Stimulated activated CD4-positive, alpha-beta T cell treated with anti-CD3 and anti-CD28 coated beads, TNF-alpha, amount 100 ng/mL, for 48 hours (primary cell): ENCODE results near the gene DNAJC18.
A peak's percentile ranks its signal among the peaks of the same experiment; 100 is the strongest.
"Not testable (repeated sequence)": the region's sequence is repeated elsewhere in the genome, so short reads cannot be mapped to it uniquely, and the experiment has no call there.

ENCODE experiments used
- DNase-seq, 3 donors: peaks; one replicate each; pipeline ENCODE4 v3.0.0-alpha.2; 2020; ENCODE audit warnings: low read depth in 3 of 3

The DNAJC18 gene

GRCh38 chr5:139439013-139439903 is at the start of gene DNAJC18:
Gene DNAJC18 (minus strand): TSS chr5:139439525. CDS start chr5:139439445, 80 bp downstream.
- DNase-seq, result peak; percentile 82 to 93 (median 87)

- DNase-seq, result no peak
Measured at GRCh38 chr5:139488260-139488659, 48.9 kb upstream of the DNAJC18 start.

GRCh38 chr5:139486201-139486600 is 46.9 kb upstream of the DNAJC18 start:
- no peak for DNase-seq

GRCh38 chr5:139482890-139483208 is 43.5 kb upstream of the DNAJC18 start:
- not testable (repeated sequence) for DNase-seq

- DNase-seq, result no peak
Measured at GRCh38 chr5:139482050-139482889, 42.9 kb upstream of the DNAJC18 start, which contains the start of gene STING1. Gene STING1 (minus strand): TSS chr5:139482758. CDS start chr5:139481704, 1,054 bp downstream.

GRCh38 chr5:139481580-139482049 is 42.3 kb upstream of the DNAJC18 start:
- no peak for DNase-seq

GRCh38 chr5:139481122-139481533 is 41.8 kb upstream of the DNAJC18 start:
- no peak for DNase-seq

- DNase-seq, result not testable (repeated sequence)
Measured at GRCh38 chr5:139479729-139480128, 40.4 kb upstream of the DNAJC18 start.

GRCh38 chr5:139478657-139479423 is 39.5 kb upstream of the DNAJC18 start:
- not testable (repeated sequence) for DNase-seq

- no peak for DNase-seq
Measured at GRCh38 chr5:139475865-139476617, 36.7 kb upstream of the DNAJC18 start.

- DNase-seq, result no peak
Measured at GRCh38 chr5:139474890-139475791, 35.8 kb upstream of the DNAJC18 start.

- DNase-seq, result no peak
Measured at GRCh38 chr5:139473565-139473964, 34.2 kb upstream of the DNAJC18 start.

GRCh38 chr5:139473105-139473504 is 33.8 kb upstream of the DNAJC18 start:
- DNase-seq, result no peak

- DNase-seq, result no peak
Measured at GRCh38 chr5:139472386-139473030, 33.2 kb upstream of the DNAJC18 start.

- DNase-seq, result no peak
Measured at GRCh38 chr5:139470821-139471300, 31.5 kb upstream of the DNAJC18 start, which contains the start of gene SMIM33. Gene SMIM33 (plus strand): TSS chr5:139471004. CDS start chr5:139471122, 118 bp downstream.

- no peak for DNase-seq
Measured at GRCh38 chr5:139468421-139468931, 29.2 kb upstream of the DNAJC18 start.

- no peak for DNase-seq
Measured at GRCh38 chr5:139462586-139463276, 23.4 kb upstream of the DNAJC18 start, which contains the start of gene ECSCR. Gene ECSCR (minus strand): TSS chr5:139462743. CDS start chr5:139462670, 73 bp downstream.

GRCh38 chr5:139461698-139462097 is 22.4 kb upstream of the DNAJC18 start:
- no peak for DNase-seq
